LNCaP clone FGC (cell line): ENCODE data around the gene XXYLT1.

Experiments
- DNase-seq: peaks from one replicate; pipeline ENCODE4 v3.0.0-alpha.2; 2011; ENCODE audit warnings: low read depth
- H3K4me3 ChIP-seq: 2 replicates; pipeline ENCODE4 v1.5.1; 2011; ENCODE audit warnings: mild to moderate bottlenecking, low read depth, low read length, control low read depth
- TF ChIP-seq, protein P1 (sequence below): IDR thresholded peaks from 2 replicates; pipeline ENCODE4 v1.5.1; 2012; ENCODE audit warnings: mild to moderate bottlenecking; ENCODE audit not compliant: control insufficient read depth, insufficient read depth; ENCODE audit errors: extremely low read depth

XXYLT1 gene

DNA sequence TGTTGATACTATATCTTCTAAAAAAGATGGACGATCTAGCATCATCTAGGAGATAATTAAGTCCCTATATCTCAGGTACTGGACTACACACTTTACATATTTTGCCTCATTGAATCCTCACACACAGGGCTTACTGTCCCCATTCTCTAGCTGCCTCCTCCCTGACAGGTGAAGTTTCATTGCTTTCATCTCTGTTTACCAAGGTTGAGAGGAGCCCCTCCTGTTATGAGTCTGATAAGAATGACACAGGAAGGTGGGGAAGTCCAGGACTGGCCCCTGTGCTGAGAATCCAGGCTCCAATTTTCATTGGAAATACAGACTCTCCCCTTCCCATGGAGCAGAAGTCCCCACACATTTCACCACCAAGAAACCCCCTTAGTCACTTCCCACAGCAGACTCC, 105.2 kb downstream of the XXYLT1 start:
- H3K4me3 ChIP-seq: no peak overlapping the region
- TF ChIP-seq, protein P1, sequence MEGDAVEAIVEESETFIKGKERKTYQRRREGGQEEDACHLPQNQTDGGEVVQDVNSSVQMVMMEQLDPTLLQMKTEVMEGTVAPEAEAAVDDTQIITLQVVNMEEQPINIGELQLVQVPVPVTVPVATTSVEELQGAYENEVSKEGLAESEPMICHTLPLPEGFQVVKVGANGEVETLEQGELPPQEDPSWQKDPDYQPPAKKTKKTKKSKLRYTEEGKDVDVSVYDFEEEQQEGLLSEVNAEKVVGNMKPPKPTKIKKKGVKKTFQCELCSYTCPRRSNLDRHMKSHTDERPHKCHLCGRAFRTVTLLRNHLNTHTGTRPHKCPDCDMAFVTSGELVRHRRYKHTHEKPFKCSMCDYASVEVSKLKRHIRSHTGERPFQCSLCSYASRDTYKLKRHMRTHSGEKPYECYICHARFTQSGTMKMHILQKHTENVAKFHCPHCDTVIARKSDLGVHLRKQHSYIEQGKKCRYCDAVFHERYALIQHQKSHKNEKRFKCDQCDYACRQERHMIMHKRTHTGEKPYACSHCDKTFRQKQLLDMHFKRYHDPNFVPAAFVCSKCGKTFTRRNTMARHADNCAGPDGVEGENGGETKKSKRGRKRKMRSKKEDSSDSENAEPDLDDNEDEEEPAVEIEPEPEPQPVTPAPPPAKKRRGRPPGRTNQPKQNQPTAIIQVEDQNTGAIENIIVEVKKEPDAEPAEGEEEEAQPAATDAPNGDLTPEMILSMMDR: no peak
- no peak for DNase-seq

DNA sequence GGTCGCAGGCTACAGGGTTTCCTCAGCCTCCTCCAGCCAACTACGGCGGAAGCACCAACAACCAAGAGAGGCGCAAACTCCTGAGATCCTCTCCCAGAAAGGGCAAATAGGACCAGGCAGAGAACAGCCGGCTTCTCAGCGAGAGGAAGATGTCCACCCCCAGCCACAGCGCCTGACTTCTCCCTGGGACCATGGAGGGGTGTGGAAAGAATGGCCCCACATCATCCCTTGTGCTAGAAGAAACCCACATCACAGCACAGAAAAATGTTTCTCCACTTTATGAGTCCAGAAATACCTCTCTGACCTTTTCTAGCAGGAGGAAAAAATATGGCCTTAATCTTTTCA, 105.7 kb downstream of the XXYLT1 start:
- TF ChIP-seq, protein P1: no peak
- DNase-seq: no peak
- no peak overlapping the region for H3K4me3 ChIP-seq

DNA sequence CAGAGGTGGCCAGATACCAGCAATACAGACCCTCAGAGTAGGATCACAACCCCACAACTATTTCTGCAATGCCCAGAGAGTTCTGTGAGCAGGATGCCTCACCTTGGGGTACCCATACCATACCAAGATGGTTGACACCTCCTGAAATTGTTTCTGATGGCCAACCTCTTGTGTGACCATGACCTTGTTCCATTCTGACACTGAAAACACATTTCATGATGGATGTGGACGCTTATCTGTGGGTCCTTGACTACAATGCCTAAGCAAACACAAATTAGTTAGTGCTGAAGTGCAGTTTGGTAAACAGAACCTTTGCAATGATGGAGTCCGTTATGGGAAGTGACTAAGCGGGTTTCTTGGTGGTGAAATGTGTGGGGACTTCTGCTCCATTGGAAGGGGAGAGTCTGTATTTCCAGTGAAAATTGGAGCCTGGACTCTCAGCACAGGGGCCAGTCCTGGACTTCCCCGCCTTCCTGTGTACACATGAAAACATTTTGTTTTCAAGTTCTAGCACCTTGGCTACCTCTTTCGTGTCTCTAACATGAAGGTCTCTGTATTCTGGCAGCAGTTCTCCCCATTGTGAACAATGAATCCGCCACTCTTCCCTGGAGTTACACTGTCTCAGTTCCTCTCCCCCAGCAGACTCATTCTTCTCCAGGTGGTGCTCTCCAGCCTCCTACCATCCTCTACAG, 106.2 kb downstream of the XXYLT1 start:
- H3K4me3 ChIP-seq: no peak overlapping the region
- DNase-seq: no peak
- TF ChIP-seq, protein P1: no peak

DNA sequence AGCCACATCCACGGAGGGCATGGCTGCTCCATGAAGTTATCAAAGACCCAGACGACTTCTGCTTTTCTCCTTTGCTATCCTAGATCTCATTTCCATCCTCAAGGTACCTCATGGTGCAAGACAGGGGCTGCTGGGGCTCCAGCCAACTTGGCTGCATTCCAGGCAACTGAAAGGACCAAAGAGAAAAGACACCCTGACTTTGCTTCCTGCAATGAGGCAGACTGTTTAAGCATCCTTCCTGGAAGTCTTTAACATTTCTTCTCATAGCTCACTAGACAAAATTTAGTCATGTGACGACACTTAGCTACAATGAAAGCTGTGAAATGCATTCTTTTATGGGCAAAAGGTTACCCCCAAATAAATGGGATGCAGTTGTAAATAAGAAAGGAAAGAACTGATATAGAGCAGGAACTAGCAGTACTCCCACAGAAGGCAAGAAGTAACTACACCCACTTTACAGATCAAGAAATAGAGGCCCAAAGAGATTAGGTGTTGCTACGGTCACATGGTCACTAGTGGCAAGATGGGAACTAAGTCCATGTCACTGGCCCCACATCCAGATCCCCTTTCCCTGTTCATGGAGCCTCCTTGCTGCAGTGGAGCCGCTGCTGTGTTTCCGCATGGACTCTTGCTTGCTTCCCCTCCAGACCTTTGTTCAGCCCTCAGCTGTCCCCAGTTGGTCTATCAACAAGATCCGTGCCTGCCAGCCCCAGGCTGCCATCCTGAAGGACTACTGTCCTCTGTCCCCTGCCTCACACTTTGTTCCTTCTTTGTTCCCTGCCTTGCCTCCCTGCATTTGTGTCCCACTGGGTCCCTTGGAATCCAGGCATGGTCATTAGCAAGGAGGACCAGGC, 107.0 kb downstream of the XXYLT1 start:
- TF ChIP-seq, protein P1: no peak
- no peak for DNase-seq
- H3K4me3 ChIP-seq: no peak overlapping the region

DNA sequence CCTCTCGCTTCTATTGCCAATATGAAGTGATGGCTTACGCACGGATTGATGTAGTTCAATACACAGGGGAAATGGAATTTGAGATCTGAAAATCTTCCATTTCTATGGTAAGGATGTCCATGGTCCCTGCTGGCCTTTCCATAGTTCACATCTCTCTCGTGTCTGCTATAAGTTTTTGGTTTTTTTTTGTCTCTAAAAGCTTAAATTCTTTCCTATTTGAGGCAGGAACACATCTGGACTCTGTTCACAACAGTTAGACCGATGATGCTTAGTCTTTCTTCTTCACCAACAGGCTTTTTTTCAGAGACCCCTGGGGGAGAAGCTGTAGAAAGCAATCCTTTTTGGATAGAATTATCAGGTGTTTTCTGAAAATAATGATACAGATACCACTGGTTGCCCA, 108.1 kb downstream of the XXYLT1 start:
- H3K4me3 ChIP-seq: no peak overlapping the region
- TF ChIP-seq, protein P1: no peak
- DNase-seq: no peak

DNA sequence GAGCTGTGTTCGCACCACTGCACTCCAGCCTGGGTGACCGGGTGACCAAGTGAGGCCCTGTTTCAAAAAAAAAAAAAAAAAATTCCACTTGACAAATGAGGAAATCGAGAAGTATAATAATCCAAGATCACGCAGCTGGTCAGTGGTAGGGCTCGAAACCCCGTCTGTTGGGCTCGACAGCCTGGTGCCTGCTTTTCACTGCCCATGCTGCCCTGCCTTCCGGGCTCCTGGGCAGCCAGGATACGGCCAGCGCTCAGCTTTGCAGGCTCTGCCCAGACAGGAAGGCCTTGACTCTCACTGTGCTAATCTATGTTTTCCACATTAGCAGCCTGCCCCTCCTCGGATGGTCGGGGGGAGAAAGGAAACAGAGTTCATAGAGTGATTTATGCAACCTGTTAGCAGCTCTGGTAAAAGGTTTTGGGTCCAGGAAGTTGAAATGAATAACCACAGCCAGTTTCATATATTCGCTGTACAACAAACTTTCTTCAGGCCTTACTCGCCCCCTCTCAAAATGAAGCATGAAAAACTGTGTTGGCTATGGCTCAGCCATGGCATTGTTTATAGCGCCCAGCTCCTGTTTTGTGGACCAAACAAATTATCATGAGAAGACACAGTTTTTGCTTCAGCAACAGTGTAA, 108.8 kb downstream of the XXYLT1 start:
- no peak for DNase-seq
- TF ChIP-seq, protein P1: no peak
- no peak overlapping the region for H3K4me3 ChIP-seq
